Small intestine (tissue), 7 donors: Measurements from ENCODE around the gene AJAP1. TPM values are rescaled to one million over a fixed set of nuclear protein-coding genes. Genes with fewer than 3 reads are reported as not detected.

Source experiments
- DNase-seq, 2 donors: peaks; one replicate each; pipeline versions ENCODE4 v3.0.0 to v3.0.0-alpha.2; 2013
- FAIRE-seq: peaks from 2 replicates; lab custom pipeline; 2012; peaks lifted over from hg19 to GRCh38; lab: Jason Lieb, UNC
- H3K27ac ChIP-seq, 3 donors: one replicate each; pipeline ENCODE4 v1.5.1; 2013; ENCODE audit warnings: low read length in 2 of 3, mild to moderate bottlenecking in 2 of 3, control low read depth in 1 of 3, inconsistent platforms in 1 of 3, low read depth in 1 of 3, moderate library complexity in 1 of 3
- H3K27me3 ChIP-seq, 3 donors: one replicate each; pipeline ENCODE4 v1.6.1; 2013; ENCODE audit warnings: low read length in 3 of 3, inconsistent platforms in 1 of 3; ENCODE audit not compliant: control insufficient read depth in 3 of 3, insufficient read depth in 3 of 3
- H3K36me3 ChIP-seq, 3 donors: one replicate each; pipeline ENCODE4 v1.6.1; 2013; ENCODE audit warnings: low read length in 3 of 3, inconsistent platforms in 1 of 3, low read depth in 1 of 3, mild to moderate bottlenecking in 1 of 3, moderate library complexity in 1 of 3; ENCODE audit not compliant: control insufficient read depth in 3 of 3, insufficient read depth in 2 of 3
- H3K4me1 ChIP-seq, 3 donors: one replicate each; pipeline ENCODE4 v1.6.1; 2013; ENCODE audit warnings: low read length in 2 of 3, inconsistent platforms in 1 of 3, low read depth in 1 of 3, mild to moderate bottlenecking in 1 of 3, moderate library complexity in 1 of 3; ENCODE audit not compliant: control insufficient read depth in 3 of 3, insufficient read depth in 2 of 3
- H3K4me3 ChIP-seq, 3 donors: one replicate each; pipeline ENCODE4 v1.5.1; 2013; ENCODE audit warnings: low read length in 3 of 3, control low read depth in 1 of 3, inconsistent platforms in 1 of 3, low read depth in 1 of 3, mild to moderate bottlenecking in 1 of 3, moderate library complexity in 1 of 3
- H3K9me3 ChIP-seq, 2 donors: one replicate each; pipeline ENCODE4 v1.6.1; 2013; ENCODE audit warnings: low read depth in 1 of 2, low read length in 1 of 2; ENCODE audit not compliant: control insufficient read depth in 2 of 2, insufficient read depth in 1 of 2
- WGBS, 3 donors: extraction: QIAGEN DNeasy Blood & Tissue Kit; methylation state at CpG; one replicate each; pipeline ENCODE4 v1.1.7; 2013; 5-methylcytosine and 5-hydroxymethylcytosine counted together
- polyA plus RNA-seq, 4 donors: library from polyadenylated mRNA; stranded (reverse) in 3 of 4; unstranded in 1 of 4; fragments of 200-250 nt in 3 of 4; fragments of 120-200 nt in 1 of 4; gene quantifications; one replicate each; pipeline versions ENCODE4 v1.2.1 to v1.2.3, GENCODE V29; 2013
- donor health status: healthy with polysubstance abuse.
- donor health status: control.
- donor health status: control.
- donor health status: Bipolar disorder and iron deficiency.
- donor health status: healthy.

AJAP1 gene
- polyA plus RNA-seq, 4 donors, result 0.13 to 0.27 (median 0.27) TPM; not detected in 1

DNA sequence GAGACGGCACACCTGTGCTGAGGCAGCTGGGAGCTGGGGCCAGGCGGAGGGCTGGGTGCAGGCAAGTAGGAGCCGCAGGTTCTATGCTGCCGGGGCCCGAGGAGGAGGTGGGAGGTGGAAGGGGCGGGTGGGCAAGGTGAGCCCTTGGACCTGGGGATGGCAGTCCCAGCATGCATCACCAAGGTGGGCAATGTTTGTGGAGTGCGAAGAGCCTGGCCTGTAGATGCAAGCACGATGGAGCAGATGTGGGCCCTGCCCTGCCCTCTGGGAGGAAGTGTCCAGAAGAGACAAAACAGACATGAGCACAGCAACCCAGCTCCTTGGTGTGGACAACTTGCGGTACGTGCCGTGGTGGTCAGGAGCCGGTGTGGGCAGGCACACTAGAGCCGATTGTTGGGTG is 28.3 kb upstream of the AJAP1 start:
- H3K27ac ChIP-seq, result no peak overlapping the region
- peaks cover 0 to 3% (median 0%) of the 10 kb centered on the region in 3 donors for H3K27me3 ChIP-seq
- FAIRE-seq (no peak), DNase-seq (no peak)
- no peak overlapping the region for H3K4me3 ChIP-seq
- 83 to 88% (median 83%) methylated on average over 13 of the region's 13 CpGs for WGBS, 3 donors
- H3K9me3 ChIP-seq, result no peaks in the 10 kb centered on the region
- H3K36me3 ChIP-seq, result no peaks in the 10 kb centered on the region
- H3K4me1 ChIP-seq, result no peaks in the 10 kb centered on the region

- H3K4me1 ChIP-seq, result no peaks in the 10 kb centered on the region
- H3K27me3 ChIP-seq, result peaks cover 0 to 3% (median 0%) of the 10 kb centered on the region in 3 donors
- DNase-seq (no peak), FAIRE-seq (no peak)
- H3K4me3 ChIP-seq, result no peak overlapping the region
- H3K27ac ChIP-seq, result no peak overlapping the region
- WGBS, 3 donors, result 74 to 81% (median 80%) methylated on average over 9 of the region's 9 CpGs
- no peaks in the 10 kb centered on the region for H3K9me3 ChIP-seq
- no peaks in the 10 kb centered on the region for H3K36me3 ChIP-seq
These were observed 27.7 kb upstream of the AJAP1 start for GRCh38 chr1:4626560-4627319.

DNA sequence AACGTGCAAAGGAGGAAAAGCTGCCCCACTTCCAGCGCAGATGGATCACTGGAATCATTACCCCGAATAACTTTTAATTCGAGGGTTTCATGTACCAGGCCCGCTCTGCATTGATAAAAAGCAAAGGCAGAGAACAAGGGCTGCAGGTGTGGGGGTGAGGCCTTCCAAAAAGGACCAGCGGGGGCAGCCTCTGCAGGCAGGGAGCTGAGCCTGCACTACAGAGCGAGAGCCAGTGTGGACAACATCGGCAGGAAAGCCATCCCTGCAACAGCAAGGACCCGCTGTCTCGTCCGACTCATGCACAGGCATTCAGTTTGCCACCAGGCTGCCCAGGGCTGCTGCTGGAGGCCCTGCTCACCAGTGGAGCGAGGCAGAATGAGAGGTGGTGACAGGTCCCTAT is 27.1 kb upstream of the AJAP1 start:
- FAIRE-seq, result no peak
- WGBS, 3 donors, result 70 to 80% (median 73%) methylated on average over 12 of the region's 12 CpGs
- no peaks in the 10 kb centered on the region for H3K4me1 ChIP-seq

GRCh38 chr1:4628992-4629391 is 25.4 kb upstream of the AJAP1 start:
- WGBS, 3 donors, result 81 to 90% (median 87%) methylated on average over 7 of the region's 7 CpGs
- no peak for FAIRE-seq
- H3K4me3 ChIP-seq, result no peak overlapping the region

More for the DNA sequence above, 27.1 kb upstream of the AJAP1 start:
- DNase-seq, result no peak
- Histone ChIP-seq H3K27ac (no peak overlapping the region), H3K9me3 (no peaks in the 10 kb centered on the region), H3K4me3 (no peak overlapping the region), H3K27me3 (peaks cover 0 to 3% (median 0%) of the 10 kb centered on the region in 3 donors), H3K36me3 (no peaks in the 10 kb centered on the region)

DNA sequence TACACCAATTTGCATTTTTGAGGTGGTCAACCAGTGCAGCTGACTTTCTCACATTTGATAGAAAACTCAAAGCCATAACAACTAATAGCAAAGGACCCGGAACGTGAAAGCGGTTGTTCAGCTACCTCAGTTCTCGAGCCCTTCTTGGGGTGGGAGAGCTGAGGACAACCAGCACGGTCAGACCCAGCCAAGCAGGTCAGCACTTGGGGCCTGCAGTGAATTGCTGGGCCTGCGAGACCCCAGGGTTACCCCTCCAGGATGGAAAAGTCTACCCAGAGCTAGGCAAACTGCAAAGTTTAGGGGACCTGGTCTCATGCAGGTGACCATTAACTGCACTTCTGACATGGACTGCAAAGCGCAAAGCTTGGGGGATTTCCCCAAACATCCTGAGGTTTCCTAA is 23.8 kb upstream of the AJAP1 start:
- H3K27me3 ChIP-seq, result no peaks in the 10 kb centered on the region
- no peaks in the 10 kb centered on the region for H3K4me1 ChIP-seq
- DNase-seq, result no peak
- H3K36me3 ChIP-seq, result no peaks in the 10 kb centered on the region
- FAIRE-seq, result no peak
- H3K9me3 ChIP-seq, result no peaks in the 10 kb centered on the region
- no peak overlapping the region for H3K27ac ChIP-seq
- no peak overlapping the region for H3K4me3 ChIP-seq
- WGBS, 3 donors, result 71 to 74% (median 73%) methylated on average over 7 of the region's 7 CpGs

More at GRCh38 chr1:4628992-4629391, 25.4 kb upstream of the AJAP1 start:
- no peaks in the 10 kb centered on the region for H3K4me1 ChIP-seq
- no peaks in the 10 kb centered on the region for H3K27me3 ChIP-seq
- H3K9me3 ChIP-seq, result no peaks in the 10 kb centered on the region
- no peaks in the 10 kb centered on the region for H3K36me3 ChIP-seq
- no peak for DNase-seq
- H3K27ac ChIP-seq, result no peak overlapping the region

GRCh38 chr1:4631321-4631720 is 23.1 kb upstream of the AJAP1 start:
- no peak for FAIRE-seq
- Histone ChIP-seq H3K9me3 (no peaks in the 10 kb centered on the region), H3K36me3 (no peaks in the 10 kb centered on the region), H3K4me1 (no peaks in the 10 kb centered on the region), H3K27me3 (no peaks in the 10 kb centered on the region), H3K4me3 (no peak overlapping the region), H3K27ac (no peak overlapping the region)
- 57 to 71% (median 68%) methylated on average over 5 of the region's 5 CpGs for WGBS, 3 donors
- no peak for DNase-seq

DNA sequence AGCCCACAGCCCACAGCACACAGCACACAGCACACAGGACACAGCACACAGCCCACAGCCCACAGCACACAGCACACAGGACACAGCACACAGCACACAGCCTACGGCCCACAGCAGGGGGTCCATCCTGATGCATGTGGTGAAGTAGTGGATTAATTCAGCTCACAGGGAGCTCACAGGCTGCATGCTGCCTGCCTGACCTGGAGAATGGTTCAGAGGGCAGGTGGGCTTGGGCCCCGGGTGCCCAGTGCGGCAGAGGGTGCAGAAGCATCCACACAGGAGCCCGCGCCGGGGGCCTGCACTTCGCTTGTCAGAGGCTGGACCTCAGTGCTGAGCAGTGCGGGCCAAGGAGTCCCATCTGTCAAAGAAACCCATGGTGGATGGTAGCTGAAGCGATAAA is 21.1 kb upstream of the AJAP1 start:
- no peaks in the 10 kb centered on the region for H3K4me1 ChIP-seq
- WGBS, 3 donors, result 79 to 89% (median 83%) methylated on average over 9 of the region's 9 CpGs
- no peaks in the 10 kb centered on the region for H3K27me3 ChIP-seq
- FAIRE-seq (no peak), DNase-seq (no peak)
- no peak overlapping the region for H3K27ac ChIP-seq
- no peaks in the 10 kb centered on the region for H3K9me3 ChIP-seq
- no peak overlapping the region for H3K4me3 ChIP-seq
- H3K36me3 ChIP-seq, result no peaks in the 10 kb centered on the region

DNA sequence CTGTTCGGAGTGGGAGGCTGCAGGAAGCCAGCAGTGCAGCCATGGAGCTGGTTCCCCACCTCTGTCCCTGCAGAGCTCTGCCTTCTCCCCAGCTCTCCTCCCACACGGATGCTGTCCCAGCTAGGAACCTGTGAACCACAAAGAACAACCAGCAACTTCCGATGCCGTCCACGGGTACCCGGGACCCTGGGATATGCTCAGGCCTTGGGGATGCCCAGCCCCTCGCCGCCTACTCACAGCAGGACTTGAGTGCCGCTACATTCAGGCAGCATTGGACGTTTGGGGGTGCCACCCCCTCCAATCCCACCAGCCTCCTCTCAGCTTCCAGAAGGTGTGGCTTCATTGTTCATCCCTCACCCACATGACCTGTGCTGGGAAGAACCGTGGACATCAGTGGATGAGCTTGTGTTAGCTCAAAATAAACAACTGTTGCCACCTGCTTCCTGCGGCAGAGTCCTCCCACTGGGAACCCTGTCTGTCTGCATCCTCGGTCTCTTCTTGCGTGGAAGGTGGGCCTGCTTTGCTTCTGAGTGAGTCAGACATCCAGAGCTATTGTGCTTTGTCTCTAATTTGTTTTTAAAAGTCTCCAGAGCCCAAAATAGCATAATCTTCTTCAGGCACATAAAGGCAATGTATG is 20.1 kb upstream of the AJAP1 start:
- DNase-seq (no peak), FAIRE-seq (no peak)
- H3K36me3 ChIP-seq, result no peaks in the 10 kb centered on the region
- H3K9me3 ChIP-seq, result no peaks in the 10 kb centered on the region
- H3K4me1 ChIP-seq, result no peaks in the 10 kb centered on the region
- H3K27ac ChIP-seq, result no peak overlapping the region
- 56 to 68% (median 68%) methylated on average over 14 of the region's 14 CpGs for WGBS, 3 donors
- no peaks in the 10 kb centered on the region for H3K27me3 ChIP-seq
- H3K4me3 ChIP-seq, result no peak overlapping the region
